Testis (tissue), 2 donors: Measurements from ENCODE around the gene GMPS.

Source experiments
- CTCF ChIP-seq, 3 experiments: fragments of 450-650 bp in 2 of 3; fragments of 200-600 bp in 1 of 3; sonication (generic) in 1 of 3; IDR thresholded peaks; one replicate each; pipeline ENCODE4 v1.5.1; 2016 to 2019; ENCODE audit warnings: antibody characterized with exemption in 3 of 3, mild to moderate bottlenecking in 2 of 3, moderate library complexity in 1 of 3
- POLR2A ChIP-seq: fragments of 450-650 bp; IDR thresholded peaks from one replicate; pipeline ENCODE4 v1.6.1; 2017; ENCODE audit warnings: antibody characterized with exemption, mild to moderate bottlenecking, moderate library complexity

GRCh38 chr3:155886915-155887314 lies 16.5 kb downstream of the GMPS start:
- TF ChIP-seq CTCF (IDR thresholded peaks at IDR 0.05) (no peak), POLR2A (no peak)
